Vagina (tissue), 2 donors: ENCODE measurements around the gene CCL23. TPM values are rescaled to one million over a fixed set of nuclear protein-coding genes. Genes with fewer than 3 reads are reported as not detected.

Experiments
- DNase-seq, 2 donors: peaks; one replicate each; pipeline ENCODE4 v3.0.0-alpha.2; 2017; ENCODE audit errors: extremely low spot score in 2 of 2
- H3K27ac ChIP-seq: fragments of 200-600 bp; sonication (generic); one replicate; pipeline ENCODE4 v1.5.1; 2019
- H3K27me3 ChIP-seq: fragments of 200-600 bp; sonication (generic); one replicate; pipeline ENCODE4 v1.5.1; 2019
- H3K36me3 ChIP-seq, 2 donors: fragments of 200-600 bp; sonication (generic); one replicate each; pipeline ENCODE4 v1.5.1; 2017 to 2019
- H3K4me1 ChIP-seq: fragments of 200-600 bp; sonication (generic); one replicate; pipeline ENCODE4 v1.5.1; 2019
- H3K4me3 ChIP-seq, 2 donors: fragments of 200-600 bp; sonication (generic); 1 replicate in 1 of 2; 2 replicates in 1 of 2; pipeline ENCODE4 v1.5.1; 2016 to 2019
- H3K9me3 ChIP-seq: fragments of 200-600 bp; sonication (generic); one replicate; pipeline ENCODE4 v1.5.1; 2019
- POLR2A ChIP-seq, 2 donors: fragments of 450-650 bp; IDR thresholded peaks; one replicate each; pipeline ENCODE4 v1.6.1; 2017; ENCODE audit warnings: antibody characterized with exemption in 2 of 2, mild to moderate bottlenecking in 2 of 2, moderate library complexity in 2 of 2
- POLR2AphosphoS5 ChIP-seq, 2 donors: sonication (generic); formaldehyde crosslinking; IDR thresholded peaks; one replicate each; pipeline ENCODE4 v1.9.0; 2017; ENCODE audit warnings: antibody characterized with exemption in 2 of 2, mild to moderate bottlenecking in 2 of 2, low read depth in 1 of 2; ENCODE audit not compliant: insufficient read depth in 1 of 2
- intact Hi-C: fragments of 100-400 bp; cut with DNase I; formaldehyde crosslinking; loops from one replicate; pipeline ENCODE4 v1.15.1; 2023
- total RNA-seq: library from RNA; depleted of rRNA; stranded (reverse); fragments of >200 nt; gene quantifications from one replicate; pipeline ENCODE4 v1.2.3, GENCODE V29; 2016
- TF ChIP-seq, protein P1 (sequence below), 3 experiments: fragments of 450-650 bp in 2 of 3; fragments of 200-600 bp in 1 of 3; sonication (generic) in 1 of 3; IDR thresholded peaks; one replicate each; pipeline ENCODE4 v1.5.1; 2017 to 2019; ENCODE audit warnings: antibody characterized with exemption in 3 of 3, mild to moderate bottlenecking in 2 of 3, moderate library complexity in 2 of 3

CCL23 gene
- total RNA-seq, 1 donor from 2014 or later = 13.3 TPM

DNA sequence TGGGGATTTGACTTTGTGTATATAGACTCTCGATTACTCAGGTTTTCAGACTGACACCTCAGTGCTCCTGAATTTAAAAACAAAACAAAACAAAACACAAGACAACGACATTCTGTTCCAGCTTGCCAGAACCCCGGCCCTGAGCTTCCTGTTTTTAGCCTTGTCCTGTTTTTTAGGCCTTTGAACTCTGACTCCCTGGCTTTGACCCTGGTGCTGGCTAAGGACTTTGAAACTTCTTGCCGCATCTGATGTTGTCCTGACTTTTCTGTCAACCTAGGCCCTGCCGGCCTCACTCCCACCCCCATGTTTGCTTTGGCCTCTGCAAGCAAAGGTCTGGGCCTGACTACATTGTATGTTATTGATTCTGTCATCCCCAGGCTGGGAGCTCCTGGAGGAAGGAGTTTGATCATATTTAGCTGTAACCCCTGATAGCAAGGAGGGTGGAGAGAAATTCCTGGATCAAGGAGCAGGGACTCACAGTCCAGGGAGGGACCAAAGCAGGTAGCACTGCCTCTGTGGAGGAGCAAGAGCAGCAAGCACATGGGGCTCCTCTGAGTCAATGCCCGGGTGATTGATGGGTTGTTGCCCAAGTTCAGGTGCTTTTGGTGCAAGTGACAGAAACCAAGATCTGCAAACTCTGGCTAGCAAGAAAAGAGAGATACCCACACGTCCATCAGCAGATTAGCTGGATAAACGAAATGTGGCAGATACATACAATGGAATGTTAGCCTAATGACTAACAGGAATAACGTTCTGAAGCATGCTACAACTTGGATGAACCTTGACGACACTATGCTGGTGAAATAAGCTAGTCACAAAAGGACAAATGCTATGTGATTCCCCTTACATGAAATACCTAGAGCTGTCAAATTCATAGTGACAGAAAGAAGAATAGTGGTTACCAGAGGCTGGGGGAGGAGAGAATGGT lies 44.2 kb downstream of the CCL23 start:
- TF ChIP-seq, protein P1, sequence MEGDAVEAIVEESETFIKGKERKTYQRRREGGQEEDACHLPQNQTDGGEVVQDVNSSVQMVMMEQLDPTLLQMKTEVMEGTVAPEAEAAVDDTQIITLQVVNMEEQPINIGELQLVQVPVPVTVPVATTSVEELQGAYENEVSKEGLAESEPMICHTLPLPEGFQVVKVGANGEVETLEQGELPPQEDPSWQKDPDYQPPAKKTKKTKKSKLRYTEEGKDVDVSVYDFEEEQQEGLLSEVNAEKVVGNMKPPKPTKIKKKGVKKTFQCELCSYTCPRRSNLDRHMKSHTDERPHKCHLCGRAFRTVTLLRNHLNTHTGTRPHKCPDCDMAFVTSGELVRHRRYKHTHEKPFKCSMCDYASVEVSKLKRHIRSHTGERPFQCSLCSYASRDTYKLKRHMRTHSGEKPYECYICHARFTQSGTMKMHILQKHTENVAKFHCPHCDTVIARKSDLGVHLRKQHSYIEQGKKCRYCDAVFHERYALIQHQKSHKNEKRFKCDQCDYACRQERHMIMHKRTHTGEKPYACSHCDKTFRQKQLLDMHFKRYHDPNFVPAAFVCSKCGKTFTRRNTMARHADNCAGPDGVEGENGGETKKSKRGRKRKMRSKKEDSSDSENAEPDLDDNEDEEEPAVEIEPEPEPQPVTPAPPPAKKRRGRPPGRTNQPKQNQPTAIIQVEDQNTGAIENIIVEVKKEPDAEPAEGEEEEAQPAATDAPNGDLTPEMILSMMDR (IDR thresholded peaks at IDR 0.05) = no peak
- no peak for TF ChIP-seq POLR2A (IDR thresholded peaks at IDR 0.05)
- no peak for TF ChIP-seq POLR2AphosphoS5 (IDR thresholded peaks at IDR 0.05; ENCODE audit: insufficient read depth in 1 of 2, low read depth in 1 of 2)
- Histone ChIP-seq H3K9me3 (no peaks in the 10 kb centered on the region), H3K27me3 (no peaks in the 10 kb centered on the region), H3K4me3 (no peak overlapping the region), H3K36me3 (no peaks in the 10 kb centered on the region), H3K27ac (no peak overlapping the region), H3K4me1 (no peaks in the 10 kb centered on the region)
- intact Hi-C loops = loop anchor here (10.0 kb wide), 2 partner anchors 171 to 511 kb away; partner anchors contain the start of gene ZNHIT3
- no peak for DNase-seq

GRCh38 chr17:35972945-35973332 lies 44.8 kb downstream of the CCL23 start:
- Histone ChIP-seq H3K9me3 (no peaks in the 10 kb centered on the region), H3K36me3 (no peaks in the 10 kb centered on the region), H3K27ac (no peak overlapping the region), H3K27me3 (no peaks in the 10 kb centered on the region), H3K4me1 (no peaks in the 10 kb centered on the region), H3K4me3 (no peak overlapping the region)
- no peak for DNase-seq
- TF ChIP-seq POLR2AphosphoS5 (IDR thresholded peaks at IDR 0.05; ENCODE audit: insufficient read depth in 1 of 2, low read depth in 1 of 2) = no peak
- no peak for TF ChIP-seq POLR2A (IDR thresholded peaks at IDR 0.05)
- TF ChIP-seq, protein P1 (IDR thresholded peaks at IDR 0.05) = no peak
- intact Hi-C loops = loop anchor here (10.0 kb wide), 2 partner anchors 172 to 512 kb away; partner anchors contain the start of gene ZNHIT3

GRCh38 chr17:35972535-35972934 lies 45.2 kb downstream of the CCL23 start:
- no peaks in the 10 kb centered on the region for H3K27me3 ChIP-seq
- no peaks in the 10 kb centered on the region for H3K36me3 ChIP-seq
- no peak overlapping the region for H3K27ac ChIP-seq
- H3K4me3 ChIP-seq = no peak overlapping the region
- H3K9me3 ChIP-seq = no peaks in the 10 kb centered on the region
- no peak for DNase-seq
- intact Hi-C loops = loop anchor here (10.0 kb wide), 2 partner anchors 172 to 512 kb away; partner anchors contain the start of gene ZNHIT3
- TF ChIP-seq POLR2A (IDR thresholded peaks at IDR 0.05) = no peak
- TF ChIP-seq POLR2AphosphoS5 (IDR thresholded peaks at IDR 0.05; ENCODE audit: insufficient read depth in 1 of 2, low read depth in 1 of 2) = no peak
- TF ChIP-seq, protein P1 (IDR thresholded peaks at IDR 0.05) = no peak
- no peaks in the 10 kb centered on the region for H3K4me1 ChIP-seq

GRCh38 chr17:35972066-35972465 lies 45.7 kb downstream of the CCL23 start:
- Histone ChIP-seq H3K27ac (no peak overlapping the region), H3K27me3 (no peaks in the 10 kb centered on the region), H3K4me3 (no peak overlapping the region), H3K4me1 (no peaks in the 10 kb centered on the region), H3K9me3 (no peaks in the 10 kb centered on the region), H3K36me3 (no peaks in the 10 kb centered on the region)
- intact Hi-C loops = loop anchor here (10.0 kb wide), 2 partner anchors 173 to 513 kb away; partner anchors contain the start of gene ZNHIT3
- DNase-seq = no peak
- TF ChIP-seq, protein P1 (IDR thresholded peaks at IDR 0.05) = no peak
- TF ChIP-seq POLR2A (IDR thresholded peaks at IDR 0.05) (no peak), POLR2AphosphoS5 (IDR thresholded peaks at IDR 0.05; ENCODE audit: insufficient read depth in 1 of 2, low read depth in 1 of 2) (no peak)
